Ishikawa (cell line): ENCODE data around the gene MAP3K21.

Experiments used
- CEBPB ChIP-seq: IDR thresholded peaks from 2 replicates; pipeline ENCODE4 v1.6.1; 2012
- CREB1 ChIP-seq: IDR thresholded peaks from 2 replicates; pipeline ENCODE4 v1.6.1; 2012; ENCODE audit warnings: low read depth
- EGR1 ChIP-seq: IDR thresholded peaks from 2 replicates; pipeline ENCODE4 v1.6.1; 2012
- EP300 ChIP-seq: IDR thresholded peaks from 2 replicates; pipeline ENCODE4 v1.6.1; 2012; ENCODE audit warnings: borderline replicate concordance
- FOXM1 ChIP-seq: IDR thresholded peaks from 2 replicates; pipeline ENCODE4 v1.6.1; 2012; ENCODE audit warnings: low read depth, borderline replicate concordance
- NFIC ChIP-seq: IDR thresholded peaks from 2 replicates; pipeline ENCODE4 v1.6.1; 2012
- RAD21 ChIP-seq: IDR thresholded peaks from 2 replicates; pipeline ENCODE4 v1.6.1; 2012; ENCODE audit warnings: low read depth
- TAF1 ChIP-seq: IDR thresholded peaks from 2 replicates; pipeline ENCODE4 v1.6.1; 2012; ENCODE audit warnings: low read depth, mild to moderate bottlenecking
- TCF12 ChIP-seq: IDR thresholded peaks from 2 replicates; pipeline ENCODE4 v1.6.1; 2012; ENCODE audit warnings: low read depth
- TEAD4 ChIP-seq: IDR thresholded peaks from 2 replicates; pipeline ENCODE4 v1.6.1; 2012
- YY1 ChIP-seq: IDR thresholded peaks from 2 replicates; pipeline ENCODE4 v1.6.1; 2012; ENCODE audit warnings: low read depth
- ZBTB7A ChIP-seq: IDR thresholded peaks from 2 replicates; pipeline ENCODE4 v1.6.1; 2012; ENCODE audit warnings: low read depth
- TF ChIP-seq, protein P1 (sequence below): IDR thresholded peaks from 2 replicates; pipeline ENCODE4 v1.6.1; 2012; ENCODE audit warnings: low read depth, mild to moderate bottlenecking
- TF ChIP-seq, protein P2 (sequence below): IDR thresholded peaks from 2 replicates; pipeline ENCODE4 v1.6.1; 2012
- TF ChIP-seq, protein P3 (sequence below): IDR thresholded peaks from 2 replicates; pipeline ENCODE4 v1.6.1; 2012

The MAP3K21 gene

DNA sequence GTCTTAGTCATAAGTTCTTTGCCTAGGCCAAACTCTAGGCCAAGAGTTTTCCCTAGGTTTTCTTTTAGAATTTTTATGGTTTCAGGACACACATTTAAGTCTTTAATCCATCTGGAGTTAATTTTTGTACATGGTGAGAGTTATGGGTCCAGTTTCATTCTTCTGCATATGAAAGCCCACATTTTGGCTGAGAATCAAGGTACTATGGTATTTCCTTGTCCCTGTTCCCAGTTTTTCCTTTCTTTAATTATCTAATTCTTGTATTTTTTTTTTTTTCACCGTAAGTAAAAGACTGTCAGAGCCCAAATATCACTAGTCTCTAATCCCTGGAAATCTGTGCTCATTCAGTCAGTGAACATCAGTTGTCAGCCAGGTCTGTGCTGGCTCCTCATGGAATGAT, 105.4 kb downstream of the MAP3K21 start:
- TF ChIP-seq TEAD4 (no peak), YY1 (no peak), EP300 (no peak), ZBTB7A (no peak), CREB1 (no peak), FOXM1 (no peak), NFIC (no peak), RAD21 (no peak), CEBPB (no peak), TCF12 (no peak), TAF1 (no peak), EGR1 (no peak)
- TF ChIP-seq, protein P1, sequence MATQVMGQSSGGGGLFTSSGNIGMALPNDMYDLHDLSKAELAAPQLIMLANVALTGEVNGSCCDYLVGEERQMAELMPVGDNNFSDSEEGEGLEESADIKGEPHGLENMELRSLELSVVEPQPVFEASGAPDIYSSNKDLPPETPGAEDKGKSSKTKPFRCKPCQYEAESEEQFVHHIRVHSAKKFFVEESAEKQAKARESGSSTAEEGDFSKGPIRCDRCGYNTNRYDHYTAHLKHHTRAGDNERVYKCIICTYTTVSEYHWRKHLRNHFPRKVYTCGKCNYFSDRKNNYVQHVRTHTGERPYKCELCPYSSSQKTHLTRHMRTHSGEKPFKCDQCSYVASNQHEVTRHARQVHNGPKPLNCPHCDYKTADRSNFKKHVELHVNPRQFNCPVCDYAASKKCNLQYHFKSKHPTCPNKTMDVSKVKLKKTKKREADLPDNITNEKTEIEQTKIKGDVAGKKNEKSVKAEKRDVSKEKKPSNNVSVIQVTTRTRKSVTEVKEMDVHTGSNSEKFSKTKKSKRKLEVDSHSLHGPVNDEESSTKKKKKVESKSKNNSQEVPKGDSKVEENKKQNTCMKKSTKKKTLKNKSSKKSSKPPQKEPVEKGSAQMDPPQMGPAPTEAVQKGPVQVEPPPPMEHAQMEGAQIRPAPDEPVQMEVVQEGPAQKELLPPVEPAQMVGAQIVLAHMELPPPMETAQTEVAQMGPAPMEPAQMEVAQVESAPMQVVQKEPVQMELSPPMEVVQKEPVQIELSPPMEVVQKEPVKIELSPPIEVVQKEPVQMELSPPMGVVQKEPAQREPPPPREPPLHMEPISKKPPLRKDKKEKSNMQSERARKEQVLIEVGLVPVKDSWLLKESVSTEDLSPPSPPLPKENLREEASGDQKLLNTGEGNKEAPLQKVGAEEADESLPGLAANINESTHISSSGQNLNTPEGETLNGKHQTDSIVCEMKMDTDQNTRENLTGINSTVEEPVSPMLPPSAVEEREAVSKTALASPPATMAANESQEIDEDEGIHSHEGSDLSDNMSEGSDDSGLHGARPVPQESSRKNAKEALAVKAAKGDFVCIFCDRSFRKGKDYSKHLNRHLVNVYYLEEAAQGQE = no peak
- TF ChIP-seq, protein P2, sequence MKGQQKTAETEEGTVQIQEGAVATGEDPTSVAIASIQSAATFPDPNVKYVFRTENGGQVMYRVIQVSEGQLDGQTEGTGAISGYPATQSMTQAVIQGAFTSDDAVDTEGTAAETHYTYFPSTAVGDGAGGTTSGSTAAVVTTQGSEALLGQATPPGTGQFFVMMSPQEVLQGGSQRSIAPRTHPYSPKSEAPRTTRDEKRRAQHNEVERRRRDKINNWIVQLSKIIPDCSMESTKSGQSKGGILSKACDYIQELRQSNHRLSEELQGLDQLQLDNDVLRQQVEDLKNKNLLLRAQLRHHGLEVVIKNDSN = no peak
- TF ChIP-seq, protein P3, sequence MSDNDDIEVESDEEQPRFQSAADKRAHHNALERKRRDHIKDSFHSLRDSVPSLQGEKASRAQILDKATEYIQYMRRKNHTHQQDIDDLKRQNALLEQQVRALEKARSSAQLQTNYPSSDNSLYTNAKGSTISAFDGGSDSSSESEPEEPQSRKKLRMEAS = no peak

DNA sequence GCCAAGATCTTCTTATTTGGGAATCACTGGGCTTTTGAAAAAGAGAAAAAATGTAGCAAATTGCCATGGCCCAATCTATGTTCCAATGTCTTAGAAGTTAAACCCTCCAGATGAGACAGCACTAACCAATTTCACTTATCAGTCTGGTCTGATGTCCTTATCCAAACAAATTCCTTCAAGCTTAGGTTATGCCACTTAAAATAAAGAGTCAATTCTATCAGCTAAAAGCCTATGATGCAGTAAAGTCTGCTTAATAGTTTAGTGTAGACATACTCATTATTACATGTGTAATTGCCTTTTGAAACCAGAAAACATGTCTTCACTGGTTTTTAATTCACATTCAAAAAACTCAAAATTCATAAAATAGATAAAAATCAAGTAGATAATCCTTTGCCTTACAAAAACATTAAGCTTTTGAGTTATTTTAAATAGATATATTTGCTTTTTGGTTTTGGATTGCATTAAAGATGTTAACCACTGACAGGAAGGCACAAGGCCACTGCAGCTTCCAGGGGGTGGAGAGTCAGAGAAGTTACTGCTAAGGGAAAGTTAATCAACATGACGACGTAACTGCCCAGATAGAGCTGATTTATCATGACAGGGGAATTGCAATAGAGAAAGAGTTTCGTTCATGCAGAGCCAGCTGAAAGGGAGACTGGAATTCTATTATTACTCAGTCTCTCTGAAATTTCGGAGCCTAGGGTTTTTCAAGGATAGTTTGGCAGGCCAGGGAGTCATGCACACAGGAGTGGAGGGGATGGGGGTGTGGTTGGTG, 106.1 kb downstream of the MAP3K21 start:
- TF ChIP-seq CREB1 = no peak
- TF ChIP-seq TEAD4 = no peak
- TF ChIP-seq CEBPB = no peak
- TF ChIP-seq, protein P2 = no peak
- TF ChIP-seq, protein P1 = no peak
